Astrocyte of the spinal cord (primary cell): ENCODE results near the gene SZRD1.

Experiments
- DNase-seq: peaks from one replicate; pipeline ENCODE4 v3.0.0; 2011; ENCODE audit warnings: low read depth, low spot score
- H3K4me3 ChIP-seq: 2 replicates; pipeline ENCODE4 v1.5.1; 2011; ENCODE audit warnings: low read depth, mild to moderate bottlenecking, low read length, moderate library complexity
- in situ Hi-C: cut with HindIII; loops from 2 replicates; pipeline ENCODE4 v1.10.0; 2017; ENCODE audit warnings: low sequenced_read_pairs
- TF ChIP-seq, protein P1 (sequence below): IDR thresholded peaks from 2 replicates; pipeline ENCODE4 v1.5.1; 2012; ENCODE audit warnings: low read depth, mild to moderate bottlenecking, low read length, inconsistent platforms

Gene SZRD1

DNA sequence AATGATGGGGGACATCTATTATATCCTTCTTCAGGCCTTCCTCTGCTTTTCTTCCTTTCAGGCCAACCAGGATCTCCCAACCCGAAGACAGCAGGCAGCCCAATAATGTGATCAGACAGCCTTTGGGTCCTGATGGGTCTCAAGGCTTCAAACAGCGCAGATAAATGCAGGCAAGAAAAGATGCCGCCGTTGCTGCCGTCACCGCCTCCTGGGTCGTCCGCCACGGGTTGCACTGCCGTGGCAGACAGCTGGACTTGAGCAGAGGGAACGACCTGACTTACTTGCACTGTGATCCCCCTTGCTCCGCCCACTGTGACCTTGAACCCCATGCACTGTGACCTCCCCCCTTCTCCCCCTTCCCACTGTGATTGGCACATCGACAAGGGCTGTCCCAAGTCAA lies 27.9 kb downstream of the SZRD1 start:
- no peak for DNase-seq
- TF ChIP-seq, protein P1, sequence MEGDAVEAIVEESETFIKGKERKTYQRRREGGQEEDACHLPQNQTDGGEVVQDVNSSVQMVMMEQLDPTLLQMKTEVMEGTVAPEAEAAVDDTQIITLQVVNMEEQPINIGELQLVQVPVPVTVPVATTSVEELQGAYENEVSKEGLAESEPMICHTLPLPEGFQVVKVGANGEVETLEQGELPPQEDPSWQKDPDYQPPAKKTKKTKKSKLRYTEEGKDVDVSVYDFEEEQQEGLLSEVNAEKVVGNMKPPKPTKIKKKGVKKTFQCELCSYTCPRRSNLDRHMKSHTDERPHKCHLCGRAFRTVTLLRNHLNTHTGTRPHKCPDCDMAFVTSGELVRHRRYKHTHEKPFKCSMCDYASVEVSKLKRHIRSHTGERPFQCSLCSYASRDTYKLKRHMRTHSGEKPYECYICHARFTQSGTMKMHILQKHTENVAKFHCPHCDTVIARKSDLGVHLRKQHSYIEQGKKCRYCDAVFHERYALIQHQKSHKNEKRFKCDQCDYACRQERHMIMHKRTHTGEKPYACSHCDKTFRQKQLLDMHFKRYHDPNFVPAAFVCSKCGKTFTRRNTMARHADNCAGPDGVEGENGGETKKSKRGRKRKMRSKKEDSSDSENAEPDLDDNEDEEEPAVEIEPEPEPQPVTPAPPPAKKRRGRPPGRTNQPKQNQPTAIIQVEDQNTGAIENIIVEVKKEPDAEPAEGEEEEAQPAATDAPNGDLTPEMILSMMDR, result no peak
- no peak overlapping the region for H3K4me3 ChIP-seq
- in situ Hi-C loops, result no loop called here

DNA sequence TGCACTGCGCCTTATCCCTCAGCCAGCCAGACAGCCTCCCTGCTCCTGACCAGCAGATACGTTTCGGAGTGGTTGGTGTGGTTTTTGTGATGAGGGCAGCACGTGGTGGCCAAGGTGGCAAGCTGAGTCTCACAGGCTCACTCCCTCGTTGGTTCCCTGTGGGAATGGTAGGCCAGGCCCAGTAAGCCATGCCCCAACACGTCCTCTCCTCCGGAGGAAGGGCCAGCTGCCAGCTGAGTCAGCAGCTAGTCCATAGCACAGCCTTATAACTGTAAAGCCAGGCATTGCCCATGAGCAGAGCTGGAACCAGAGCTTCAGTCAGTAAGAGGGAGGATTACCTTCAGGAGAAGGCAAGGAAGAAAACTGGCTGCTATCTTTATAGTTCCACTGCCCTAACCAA lies 29.5 kb downstream of the SZRD1 start:
- no peak overlapping the region for H3K4me3 ChIP-seq
- DNase-seq, result peak; percentile 81
- TF ChIP-seq, protein P1, result no peak
- in situ Hi-C loops, result no loop called here

DNA sequence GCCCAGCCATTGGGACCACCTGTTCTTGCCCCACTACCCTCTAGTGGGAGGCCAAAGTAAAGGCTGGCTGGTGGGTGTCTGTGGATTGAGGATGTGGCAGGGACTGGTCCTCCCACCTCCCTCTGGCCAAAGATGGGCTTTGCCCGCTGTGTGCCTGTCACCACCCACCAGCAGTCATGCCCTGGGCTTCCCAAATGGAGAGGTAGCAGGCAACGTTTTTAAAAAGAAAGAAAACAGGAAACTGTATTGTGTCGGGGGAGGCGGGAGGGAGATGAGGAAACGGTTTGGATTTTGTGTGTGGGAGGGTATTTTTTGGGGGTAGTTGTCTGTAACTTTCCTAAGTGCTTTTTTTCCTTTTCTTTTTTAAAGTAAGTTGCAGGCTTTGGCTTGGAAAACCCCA lies 30.1 kb downstream of the SZRD1 start:
- in situ Hi-C loops, result no loop called here
- TF ChIP-seq, protein P1, result no peak
- no peak for DNase-seq
- H3K4me3 ChIP-seq, result no peak overlapping the region

DNA sequence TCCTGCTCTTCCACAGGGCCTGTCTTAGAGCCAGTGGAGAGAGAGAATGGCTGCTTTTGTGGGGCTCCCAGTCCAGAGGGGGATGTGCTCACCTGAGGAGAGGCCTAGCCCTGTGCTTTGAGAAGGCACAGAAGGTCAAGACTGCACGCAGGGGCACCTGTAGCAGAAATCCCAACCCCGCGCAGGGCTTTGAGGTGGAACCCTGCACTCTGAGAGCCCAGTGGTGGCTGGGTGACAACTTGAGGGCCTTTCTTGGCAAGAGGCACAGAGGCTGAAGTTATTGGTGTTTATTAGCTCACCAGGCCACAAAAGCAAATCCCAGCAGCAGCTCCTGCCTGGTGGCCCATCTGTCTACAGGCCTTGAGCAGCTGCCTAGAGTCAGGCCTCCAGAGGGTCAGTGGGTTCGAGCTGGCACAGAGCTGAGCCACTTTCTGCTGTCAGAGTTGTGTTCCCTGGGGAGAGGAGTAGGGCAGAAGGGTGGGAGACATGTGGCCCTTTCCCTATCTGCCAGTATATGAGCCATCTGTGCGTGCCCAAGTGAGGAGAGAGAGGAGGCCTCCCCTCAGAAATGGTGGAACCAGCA lies 31.4 kb downstream of the SZRD1 start:
- TF ChIP-seq, protein P1, result no peak
- in situ Hi-C loops, result no loop called here
- DNase-seq, result no peak
- no peak overlapping the region for H3K4me3 ChIP-seq

DNA sequence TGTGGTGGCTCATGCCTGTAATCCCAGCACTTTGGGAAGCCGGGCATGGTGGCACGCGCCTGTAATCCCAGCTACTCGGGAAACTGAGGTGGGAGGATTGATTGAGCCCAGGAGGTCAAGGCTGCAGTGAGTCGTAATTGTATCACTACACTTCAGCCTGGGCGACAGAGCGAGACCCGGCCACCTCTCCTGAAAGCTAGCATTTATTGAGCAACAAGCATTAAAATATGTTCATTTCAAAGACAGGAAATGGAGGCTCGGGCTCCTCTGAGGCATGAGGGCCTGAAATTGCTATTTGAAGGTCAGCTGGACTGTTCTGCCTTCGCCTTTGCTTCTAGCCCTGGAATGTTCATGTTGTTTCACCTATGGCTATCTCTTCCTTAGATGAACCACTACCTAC lies 35.7 kb downstream of the SZRD1 start:
- in situ Hi-C loops, result no loop called here
- H3K4me3 ChIP-seq, result no peak overlapping the region
- TF ChIP-seq, protein P1, result no peak
- no peak for DNase-seq

DNA sequence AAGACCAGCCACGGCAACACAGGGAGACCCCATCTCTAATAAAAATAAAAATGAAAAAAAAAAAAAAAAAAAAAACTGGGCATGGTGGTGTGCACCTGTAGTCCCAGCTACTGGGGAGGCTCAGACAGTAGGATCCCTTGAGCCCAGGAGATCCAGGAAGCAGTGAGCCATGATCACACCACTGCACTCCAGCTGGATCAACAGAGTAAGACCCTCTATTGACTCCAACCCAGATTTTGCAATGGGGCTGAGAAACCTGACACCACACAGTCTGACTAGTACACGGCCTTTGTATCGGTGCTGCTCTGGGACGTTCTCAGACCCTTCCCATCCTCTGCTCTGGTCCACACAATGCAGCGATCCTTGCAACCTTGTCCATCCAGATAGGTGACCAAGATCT lies 38.4 kb downstream of the SZRD1 start:
- TF ChIP-seq, protein P1, result no peak
- in situ Hi-C loops, result no loop called here
- DNase-seq, result no peak
- no peak overlapping the region for H3K4me3 ChIP-seq

DNA sequence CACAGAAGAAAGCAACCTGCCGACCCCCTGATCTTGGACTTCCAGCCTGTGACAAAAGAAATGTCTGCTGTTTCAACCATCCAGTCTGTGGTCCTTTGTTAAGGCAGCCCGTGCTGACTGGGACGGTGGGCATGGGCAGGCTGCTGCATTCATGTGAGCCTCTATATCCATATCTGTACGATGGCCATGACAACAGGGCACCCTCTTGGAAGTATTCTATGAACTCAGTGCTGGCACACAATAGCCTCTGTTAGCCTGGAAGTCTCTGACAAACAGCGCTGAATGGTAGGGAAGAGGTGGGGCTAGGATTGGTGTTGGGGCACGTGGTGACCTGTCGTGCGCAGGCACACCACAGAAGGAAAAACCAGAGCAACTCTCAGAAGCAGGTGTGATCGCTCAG lies 39.8 kb downstream of the SZRD1 start:
- TF ChIP-seq, protein P1, result no peak
- no peak for DNase-seq
- in situ Hi-C loops, result no loop called here
- H3K4me3 ChIP-seq, result no peak overlapping the region
